Activated CD4-positive, alpha-beta T cell treated with anti-CD3 and anti-CD28 coated beads, Interleukin-2, amount 10 ng/mL, durations not matched to agents 24 days and 14 days (primary cell): ENCODE data around the gene CHRNA9. TPM values are rescaled to one million over a fixed set of nuclear protein-coding genes. Genes with fewer than 3 reads are reported as not detected.

Experiments
- DNase-seq: peaks from one replicate; pipeline ENCODE4 v3.0.0; 2022
- H3K27ac Mint-ChIP-seq: one replicate; pipeline ENCODE4 v1.8.0; 2022; ENCODE audit warnings: mild to moderate bottlenecking, mixed read lengths
- H3K27me3 Mint-ChIP-seq: one replicate; pipeline ENCODE4 v1.8.0; 2022; ENCODE audit warnings: mixed read lengths
- H3K36me3 Mint-ChIP-seq: one replicate; pipeline ENCODE4 v1.8.0; 2022; ENCODE audit warnings: low read depth, mild to moderate bottlenecking, mixed read lengths
- H3K4me1 Mint-ChIP-seq: one replicate; pipeline ENCODE4 v1.8.0; 2021; ENCODE audit warnings: mixed read lengths
- H3K4me3 Mint-ChIP-seq: one replicate; pipeline ENCODE4 v1.8.0; 2022; ENCODE audit warnings: mild to moderate bottlenecking, moderate library complexity, mixed read lengths
- H3K9me3 Mint-ChIP-seq: one replicate; pipeline ENCODE4 v1.8.0; 2021; ENCODE audit warnings: mixed read lengths
- intact Hi-C: fragments of 100-400 bp; cut with micrococcal nuclease; formaldehyde crosslinking; loops from one replicate; pipeline ENCODE4 v1.15.1; 2023
- total RNA-seq: library from RNA; stranded (reverse); gene quantifications from 2 replicates; pipeline ENCODE4 v1.2.3, GENCODE V29; 2022

CHRNA9 gene
- total RNA-seq, 1 donor from 2014 or later: not detected

GRCh38 chr4:40316782-40317635, 18.1 kb upstream of the CHRNA9 start:
- Mint-ChIP-seq H3K4me1 (peaks cover 48% of the 10 kb centered on the region), H3K27me3 (no peaks in the 10 kb centered on the region), H3K36me3 (no peaks in the 10 kb centered on the region), H3K9me3 (no peaks in the 10 kb centered on the region), H3K4me3 (peak overlapping the region; percentile 91), H3K27ac (peak overlapping the region; percentile 100)
- intact Hi-C loops: loop anchor here (1.0 to 10.0 kb wide), 10 partner anchors 66 to 592 kb away; partner anchors contain the start of gene PDS5A
- DNase-seq: peak; percentile 91

GRCh38 chr4:40317916-40318658, 17.0 kb upstream of the CHRNA9 start:
- H3K9me3 Mint-ChIP-seq: no peaks in the 10 kb centered on the region
- peak overlapping the region; percentile 12 for H3K4me3 Mint-ChIP-seq
- DNase-seq: no peak
- intact Hi-C loops: loop anchor here (2.0 to 10.0 kb wide), 5 partner anchors 167 to 527 kb away; partner anchors contain the start of gene PDS5A
- H3K4me1 Mint-ChIP-seq: peaks cover 44% of the 10 kb centered on the region
- H3K27me3 Mint-ChIP-seq: no peaks in the 10 kb centered on the region
- no peaks in the 10 kb centered on the region for H3K36me3 Mint-ChIP-seq
- H3K27ac Mint-ChIP-seq: peak overlapping the region; percentile 69

- Mint-ChIP-seq H3K9me3 (no peaks in the 10 kb centered on the region), H3K4me1 (peaks cover 42% of the 10 kb centered on the region), H3K27ac (peak overlapping the region; percentile 21), H3K4me3 (no peak overlapping the region), H3K27me3 (no peaks in the 10 kb centered on the region), H3K36me3 (no peaks in the 10 kb centered on the region)
- intact Hi-C loops: no loop called here
- DNase-seq: no peak
These were observed 13.4 kb upstream of the CHRNA9 start for GRCh38 chr4:40321574-40322275.

GRCh38 chr4:40322811-40323210, 12.3 kb upstream of the CHRNA9 start:
- H3K27ac Mint-ChIP-seq: no peak overlapping the region

GRCh38 chr4:40323866-40324265, 11.3 kb upstream of the CHRNA9 start:
- no peaks in the 10 kb centered on the region for H3K27me3 Mint-ChIP-seq
- H3K27ac Mint-ChIP-seq: no peak overlapping the region
- DNase-seq: no peak
- intact Hi-C loops: no loop called here
- no peaks in the 10 kb centered on the region for H3K9me3 Mint-ChIP-seq
- H3K36me3 Mint-ChIP-seq: no peaks in the 10 kb centered on the region
- peaks cover 33% of the 10 kb centered on the region for H3K4me1 Mint-ChIP-seq
- H3K4me3 Mint-ChIP-seq: no peak overlapping the region

More at GRCh38 chr4:40322811-40323210, 12.3 kb upstream of the CHRNA9 start:
- H3K36me3 Mint-ChIP-seq: no peaks in the 10 kb centered on the region
- no peak for DNase-seq
- H3K4me3 Mint-ChIP-seq: no peak overlapping the region
- no peaks in the 10 kb centered on the region for H3K27me3 Mint-ChIP-seq
- H3K9me3 Mint-ChIP-seq: no peaks in the 10 kb centered on the region
- intact Hi-C loops: no loop called here
- peaks cover 35% of the 10 kb centered on the region for H3K4me1 Mint-ChIP-seq

GRCh38 chr4:40325406-40326019, 9.6 kb upstream of the CHRNA9 start:
- peak; percentile 90 for DNase-seq
- H3K27ac Mint-ChIP-seq: no peak overlapping the region
- no peaks in the 10 kb centered on the region for H3K27me3 Mint-ChIP-seq
- no peaks in the 10 kb centered on the region for H3K9me3 Mint-ChIP-seq
- no peaks in the 10 kb centered on the region for H3K36me3 Mint-ChIP-seq
- H3K4me1 Mint-ChIP-seq: peaks cover 29% of the 10 kb centered on the region
- H3K4me3 Mint-ChIP-seq: no peak overlapping the region
- intact Hi-C loops: loop anchor here (1.0 to 5.0 kb wide), 2 partner anchors 175 to 628 kb away; partner anchors contain the start of gene UBE2K

GRCh38 chr4:40327340-40327739, 7.8 kb upstream of the CHRNA9 start:
- Mint-ChIP-seq H3K9me3 (no peaks in the 10 kb centered on the region), H3K4me1 (peaks cover 15% of the 10 kb centered on the region), H3K36me3 (no peaks in the 10 kb centered on the region), H3K27me3 (peaks cover 3% of the 10 kb centered on the region), H3K4me3 (no peak overlapping the region), H3K27ac (no peak overlapping the region)
- DNase-seq: no peak
- intact Hi-C loops: loop anchor here (5.0 kb wide), 1 partner anchor 630 kb away; the partner anchor contains the start of gene UBE2K

- no peak for DNase-seq
- no peak overlapping the region for H3K4me3 Mint-ChIP-seq
- peaks cover 3% of the 10 kb centered on the region for H3K27me3 Mint-ChIP-seq
- no peak overlapping the region for H3K27ac Mint-ChIP-seq
- peaks cover 14% of the 10 kb centered on the region for H3K4me1 Mint-ChIP-seq
- H3K9me3 Mint-ChIP-seq: no peaks in the 10 kb centered on the region
- intact Hi-C loops: loop anchor here (5.0 kb wide), 1 partner anchor 631 kb away; the partner anchor contains the start of gene UBE2K
- H3K36me3 Mint-ChIP-seq: no peaks in the 10 kb centered on the region
These were observed 6.8 kb upstream of the CHRNA9 start for GRCh38 chr4:40328383-40328782.

GRCh38 chr4:40329805-40330204, 5.3 kb upstream of the CHRNA9 start:
- Mint-ChIP-seq H3K4me3 (no peak overlapping the region), H3K27me3 (peaks cover 3% of the 10 kb centered on the region), H3K27ac (no peak overlapping the region), H3K36me3 (no peaks in the 10 kb centered on the region), H3K4me1 (peaks cover 7% of the 10 kb centered on the region), H3K9me3 (no peaks in the 10 kb centered on the region)
- intact Hi-C loops: loop anchor here (5.0 kb wide), 1 partner anchor 633 kb away; the partner anchor contains the start of gene UBE2K
- no peak for DNase-seq

- no peaks in the 10 kb centered on the region for H3K36me3 Mint-ChIP-seq
- peaks cover 2% of the 10 kb centered on the region for H3K4me1 Mint-ChIP-seq
- H3K4me3 Mint-ChIP-seq: no peak overlapping the region
- intact Hi-C loops: no loop called here
- no peaks in the 10 kb centered on the region for H3K9me3 Mint-ChIP-seq
- H3K27me3 Mint-ChIP-seq: peaks cover 4% of the 10 kb centered on the region
- no peak for DNase-seq
- no peak overlapping the region for H3K27ac Mint-ChIP-seq
These were observed 4.6 kb upstream of the CHRNA9 start for GRCh38 chr4:40330536-40330935.

GRCh38 chr4:40331101-40331745, 3.9 kb upstream of the CHRNA9 start:
- Mint-ChIP-seq H3K4me1 (no peaks in the 10 kb centered on the region), H3K27me3 (peaks cover 4% of the 10 kb centered on the region), H3K4me3 (no peak overlapping the region), H3K27ac (no peak overlapping the region), H3K9me3 (no peaks in the 10 kb centered on the region), H3K36me3 (no peaks in the 10 kb centered on the region)
- intact Hi-C loops: no loop called here
- DNase-seq: no peak

GRCh38 chr4:40331961-40332360, 3.2 kb upstream of the CHRNA9 start:
- Mint-ChIP-seq H3K4me1 (no peaks in the 10 kb centered on the region), H3K4me3 (no peak overlapping the region), H3K9me3 (no peaks in the 10 kb centered on the region), H3K27ac (no peak overlapping the region), H3K27me3 (peaks cover 4% of the 10 kb centered on the region), H3K36me3 (no peaks in the 10 kb centered on the region)
- DNase-seq: no peak
- intact Hi-C loops: no loop called here

- Mint-ChIP-seq H3K4me3 (no peak overlapping the region), H3K4me1 (no peaks in the 10 kb centered on the region), H3K27ac (no peak overlapping the region), H3K9me3 (no peaks in the 10 kb centered on the region), H3K36me3 (no peaks in the 10 kb centered on the region), H3K27me3 (peaks cover 4% of the 10 kb centered on the region)
- intact Hi-C loops: no loop called here
- DNase-seq: no peak
These were observed 1.2 kb upstream of the CHRNA9 start for GRCh38 chr4:40333921-40334352.
